Endodermal cell (in vitro differentiated cells): ENCODE data around the gene CPA3. TPM values are rescaled to one million over a fixed set of nuclear protein-coding genes. Genes with fewer than 3 reads are reported as not detected.

Experiments used
- DNase-seq: peaks from one replicate; pipeline ENCODE4 v3.0.0-alpha.2; 2017
- H3K27ac ChIP-seq: 2 replicates; pipeline ENCODE4 v1.5.1; 2013; ENCODE audit warnings: mild to moderate bottlenecking, low read depth, low read length, moderate library complexity
- H3K27me3 ChIP-seq: 2 replicates; pipeline ENCODE4 v1.6.1; 2013; ENCODE audit warnings: mild to moderate bottlenecking, low read length, moderate library complexity; ENCODE audit not compliant: insufficient read depth, control insufficient read depth, poor library complexity, severe bottlenecking
- H3K36me3 ChIP-seq: 2 replicates; pipeline ENCODE4 v1.7.0; 2013; ENCODE audit warnings: mild to moderate bottlenecking, low read length, moderate library complexity; ENCODE audit not compliant: control insufficient read depth, insufficient read depth
- H3K4me1 ChIP-seq: one replicate; pipeline ENCODE4 v1.7.0; 2013; ENCODE audit warnings: low read length; ENCODE audit not compliant: control insufficient read depth, insufficient read depth
- H3K4me3 ChIP-seq: 2 replicates; pipeline ENCODE4 v1.5.1; 2013; ENCODE audit warnings: mild to moderate bottlenecking, low read length, moderate library complexity
- H3K9ac ChIP-seq: 2 replicates; pipeline ENCODE4 v1.6.1; 2013; ENCODE audit warnings: mild to moderate bottlenecking, low read length, moderate library complexity; ENCODE audit not compliant: poor library complexity, severe bottlenecking; ENCODE audit errors: extremely low read depth
- H3K9me3 ChIP-seq: 2 replicates; pipeline ENCODE4 v1.6.1; 2013; ENCODE audit warnings: mild to moderate bottlenecking, low read length, moderate library complexity; ENCODE audit not compliant: control insufficient read depth
- H3K27ac Mint-ChIP-seq: 2 replicates; pipeline ENCODE4 v1.8.0; 2020; ENCODE audit warnings: mixed read lengths
- H3K27me3 Mint-ChIP-seq: 2 replicates; pipeline ENCODE4 v1.8.0; 2021; ENCODE audit warnings: mild to moderate bottlenecking, mixed read lengths; ENCODE audit not compliant: insufficient read depth
- H3K36me3 Mint-ChIP-seq: 2 replicates; pipeline ENCODE4 v1.8.0; 2020; ENCODE audit warnings: low read depth, mixed read lengths
- H3K4me1 Mint-ChIP-seq: 2 replicates; pipeline ENCODE4 v1.8.0; 2020; ENCODE audit warnings: mixed read lengths
- H3K4me3 Mint-ChIP-seq: 2 replicates; pipeline ENCODE4 v1.8.0; 2020; ENCODE audit warnings: mild to moderate bottlenecking, moderate library complexity, mixed read lengths
- H3K9me3 Mint-ChIP-seq: 2 replicates; pipeline ENCODE4 v1.8.0; 2020; ENCODE audit warnings: mild to moderate bottlenecking, mixed read lengths
- CTCF ChIP-seq: fragments of 200-600 bp; sonication (generic); conservative IDR thresholded peaks from 2 replicates; pipeline ENCODE4 v1.5.0; 2021; ENCODE audit warnings: antibody characterized with exemption, mild to moderate bottlenecking
- WGBS, 2 experiments: methylation state at CpG; one replicate each; pipeline versions ENCODE4 v1.1.5 to v1.1.7; 2013; ENCODE audit warnings: missing lambda C conversion rate in 2 of 2, mixed read lengths in 1 of 2; ENCODE audit not compliant: insufficient coverage in 1 of 2, insufficient read length in 1 of 2; 5-methylcytosine and 5-hydroxymethylcytosine counted together
- total RNA-seq, 2 donors: library from RNA; stranded (reverse); fragmentation: NEBNext Ultra II Directional in 1 of 2; extraction: Animal tissue kit (Norgen Biotek cat#: 25700) in 1 of 2; gene quantifications; 2 replicates in 1 of 2; 3 replicates in 1 of 2; pipeline ENCODE4 v1.2.1, GENCODE V29; 2021

The CPA3 gene
- total RNA-seq, 2 donors from 2014 or later = not detected

DNA sequence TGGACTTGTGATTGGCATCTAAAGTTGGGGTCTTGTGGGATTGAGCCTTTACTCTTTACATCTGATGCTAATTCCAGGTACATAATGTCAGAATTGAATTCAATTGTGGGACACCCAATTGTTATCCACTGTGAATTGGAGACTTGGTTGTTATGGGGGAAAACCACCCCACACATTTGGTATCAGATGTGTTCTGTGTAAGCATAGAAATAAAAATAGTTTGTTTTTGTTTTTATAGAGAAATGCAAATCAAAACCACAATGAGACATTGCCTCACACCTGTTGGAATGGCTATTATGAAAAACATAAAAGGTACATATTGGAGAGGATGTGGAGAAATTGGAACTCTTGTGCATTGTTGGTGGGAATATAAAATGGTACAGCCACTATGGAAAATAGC, 58.5 kb downstream of the CPA3 start:
- peaks cover 3% of the 10 kb centered on the region for H3K9me3 Mint-ChIP-seq
- no peaks in the 10 kb centered on the region for H3K36me3 Mint-ChIP-seq
- no peak overlapping the region for H3K27ac Mint-ChIP-seq
- H3K27me3 Mint-ChIP-seq = no peaks in the 10 kb centered on the region
- Histone ChIP-seq H3K9ac (no peak overlapping the region), H3K27ac (no peak overlapping the region), H3K4me3 (no peak overlapping the region), H3K4me1 (no peaks in the 10 kb centered on the region), H3K27me3 (no peaks in the 10 kb centered on the region), H3K9me3 (no peaks in the 10 kb centered on the region), H3K36me3 (no peaks in the 10 kb centered on the region)
- no peak for DNase-seq
- no peak for TF ChIP-seq CTCF
- H3K4me1 Mint-ChIP-seq = no peaks in the 10 kb centered on the region
- no peak overlapping the region for H3K4me3 Mint-ChIP-seq

GRCh38 chr3:148924562-148924961, 59.5 kb downstream of the CPA3 start:
- Mint-ChIP-seq H3K27ac (no peak overlapping the region), H3K27me3 (no peaks in the 10 kb centered on the region), H3K4me3 (no peak overlapping the region), H3K36me3 (no peaks in the 10 kb centered on the region), H3K4me1 (no peaks in the 10 kb centered on the region), H3K9me3 (peaks cover 3% of the 10 kb centered on the region)
- WGBS, 2 experiments = 91 to 100% methylated on average over 1 to 3 of the region's 3 CpGs
- no peak for TF ChIP-seq CTCF
- no peak overlapping the region for H3K27ac ChIP-seq
- no peak for DNase-seq
- H3K36me3 ChIP-seq = no peaks in the 10 kb centered on the region
- H3K9me3 ChIP-seq = no peaks in the 10 kb centered on the region
- H3K4me1 ChIP-seq = no peaks in the 10 kb centered on the region
- H3K9ac ChIP-seq = no peak overlapping the region
- no peaks in the 10 kb centered on the region for H3K27me3 ChIP-seq
- no peak overlapping the region for H3K4me3 ChIP-seq

GRCh38 chr3:148925845-148926244, 60.7 kb downstream of the CPA3 start:
- H3K27ac ChIP-seq = no peak overlapping the region
- TF ChIP-seq CTCF = no peak
- Mint-ChIP-seq H3K27me3 (no peaks in the 10 kb centered on the region), H3K4me3 (no peak overlapping the region), H3K4me1 (no peaks in the 10 kb centered on the region), H3K27ac (no peak overlapping the region), H3K9me3 (no peaks in the 10 kb centered on the region), H3K36me3 (no peaks in the 10 kb centered on the region)
- no peak for DNase-seq
- H3K27me3 ChIP-seq = no peaks in the 10 kb centered on the region
- 82 to 84% methylated on average over 3 to 5 of the region's 5 CpGs for WGBS, 2 experiments
- no peaks in the 10 kb centered on the region for H3K36me3 ChIP-seq
- H3K4me1 ChIP-seq = no peaks in the 10 kb centered on the region
- no peak overlapping the region for H3K4me3 ChIP-seq
- H3K9me3 ChIP-seq = no peaks in the 10 kb centered on the region
- no peak overlapping the region for H3K9ac ChIP-seq
